Esophagus (tissue), 2 donors: ENCODE results near the gene PDE8B. TPM values are rescaled to one million over a fixed set of nuclear protein-coding genes. Genes with fewer than 3 reads are reported as not detected.

ENCODE experiments used
- H3K27ac ChIP-seq, 2 donors: one replicate each; pipeline ENCODE4 v1.5.1; 2013; ENCODE audit warnings: low read depth in 2 of 2, mild to moderate bottlenecking in 2 of 2, inconsistent platforms in 1 of 2, low read length in 1 of 2, moderate library complexity in 1 of 2
- H3K27me3 ChIP-seq, 2 donors: one replicate each; pipeline ENCODE4 v1.6.1; 2013; ENCODE audit warnings: low read length in 2 of 2, control low read depth in 1 of 2, mild to moderate bottlenecking in 1 of 2; ENCODE audit not compliant: insufficient read depth in 2 of 2, control insufficient read depth in 1 of 2
- H3K36me3 ChIP-seq, 2 donors: one replicate each; pipeline ENCODE4 v1.6.1; 2013; ENCODE audit warnings: low read length in 1 of 2; ENCODE audit not compliant: control insufficient read depth in 2 of 2, insufficient read depth in 2 of 2
- H3K4me1 ChIP-seq, 2 donors: one replicate each; pipeline ENCODE4 v1.6.1; 2013; ENCODE audit warnings: low read length in 1 of 2; ENCODE audit not compliant: control insufficient read depth in 2 of 2, insufficient read depth in 2 of 2
- H3K4me3 ChIP-seq, 2 donors: one replicate each; pipeline ENCODE4 v1.5.1; 2013; ENCODE audit warnings: low read length in 2 of 2, mild to moderate bottlenecking in 2 of 2, low read depth in 1 of 2, moderate library complexity in 1 of 2
- H3K9me3 ChIP-seq, 2 donors: one replicate each; pipeline ENCODE4 v1.6.1; 2013; ENCODE audit warnings: mild to moderate bottlenecking in 2 of 2, low read depth in 1 of 2, low read length in 1 of 2, moderate library complexity in 1 of 2; ENCODE audit not compliant: control insufficient read depth in 2 of 2, insufficient read depth in 1 of 2
- WGBS, 2 donors: extraction: QIAGEN DNeasy Blood & Tissue Kit; methylation state at CpG; one replicate each; pipeline ENCODE4 v1.1.7; 2013; 5-methylcytosine and 5-hydroxymethylcytosine counted together
- polyA plus RNA-seq, 2 donors: library from polyadenylated mRNA; stranded (reverse); fragments of 200-250 nt; gene quantifications; one replicate each; pipeline ENCODE4 v1.2.3, GENCODE V29; 2013
- donor health status: healthy with polysubstance abuse.
- donor health status: Bipolar disorder and iron deficiency.

PDE8B gene
- polyA plus RNA-seq, 2 donors: 0.31 to 0.66 TPM

DNA sequence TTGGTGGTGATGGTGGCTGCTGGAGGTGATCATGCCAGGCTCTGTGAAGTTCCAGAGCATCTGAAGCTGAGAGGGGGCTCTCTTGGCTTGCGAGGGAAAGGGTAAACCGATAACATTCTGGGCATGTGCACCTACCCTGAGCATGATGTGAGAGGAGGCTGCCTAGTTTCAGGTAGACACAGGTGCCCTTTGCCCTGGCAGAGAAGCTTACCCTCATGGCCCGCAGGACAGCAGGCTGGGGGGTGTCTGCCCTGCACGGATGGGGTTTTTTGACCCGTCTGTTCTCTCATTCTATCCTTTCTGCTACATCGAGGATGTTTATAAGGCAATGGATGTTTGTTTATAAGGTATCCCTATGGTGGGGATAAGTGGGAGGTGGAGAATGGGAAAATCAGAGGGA, 148.8 kb downstream of the PDE8B start:
- Histone ChIP-seq H3K27me3 (no peaks in the 10 kb centered on the region), H3K4me3 (no peak overlapping the region), H3K9me3 (no peaks in the 10 kb centered on the region), H3K36me3 (no peaks in the 10 kb centered on the region), H3K27ac (no peak overlapping the region), H3K4me1 (peaks cover 0 to 6% of the 10 kb centered on the region in 2 donors)
- WGBS, 2 donors: 64 to 65% methylated on average over 6 of the region's 6 CpGs

GRCh38 chr5:77360381-77360780, 149.9 kb downstream of the PDE8B start:
- Histone ChIP-seq H3K27ac (no peak overlapping the region), H3K4me3 (no peak overlapping the region), H3K4me1 (peaks cover 0 to 6% of the 10 kb centered on the region in 2 donors), H3K36me3 (no peaks in the 10 kb centered on the region), H3K9me3 (no peaks in the 10 kb centered on the region), H3K27me3 (no peaks in the 10 kb centered on the region)

DNA sequence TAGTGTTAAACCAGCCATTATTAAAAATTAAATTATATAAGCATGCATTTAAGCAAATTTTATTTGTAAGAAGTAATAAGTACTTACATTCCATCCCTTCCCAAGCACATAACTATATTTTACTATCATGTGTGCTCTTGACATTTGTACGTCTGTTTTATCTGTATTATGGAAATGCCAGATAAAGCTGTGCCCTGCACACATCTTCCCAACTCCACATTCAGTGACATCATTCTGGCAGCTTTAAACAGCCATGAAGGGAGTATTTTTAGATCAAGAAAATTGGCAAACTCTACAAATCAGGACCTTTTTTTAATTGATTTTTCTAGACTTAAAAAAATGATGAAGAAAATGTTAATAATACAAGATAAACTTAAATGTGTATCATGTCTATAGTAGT, 150.5 kb downstream of the PDE8B start:
- peaks cover 0 to 6% of the 10 kb centered on the region in 2 donors for H3K4me1 ChIP-seq
- no peaks in the 10 kb centered on the region for H3K27me3 ChIP-seq
- H3K4me3 ChIP-seq: no peak overlapping the region
- H3K9me3 ChIP-seq: no peaks in the 10 kb centered on the region
- no peak overlapping the region for H3K27ac ChIP-seq
- no peaks in the 10 kb centered on the region for H3K36me3 ChIP-seq
- 75 to 76% methylated on average over 1 of the region's 1 CpG for WGBS, 2 donors

DNA sequence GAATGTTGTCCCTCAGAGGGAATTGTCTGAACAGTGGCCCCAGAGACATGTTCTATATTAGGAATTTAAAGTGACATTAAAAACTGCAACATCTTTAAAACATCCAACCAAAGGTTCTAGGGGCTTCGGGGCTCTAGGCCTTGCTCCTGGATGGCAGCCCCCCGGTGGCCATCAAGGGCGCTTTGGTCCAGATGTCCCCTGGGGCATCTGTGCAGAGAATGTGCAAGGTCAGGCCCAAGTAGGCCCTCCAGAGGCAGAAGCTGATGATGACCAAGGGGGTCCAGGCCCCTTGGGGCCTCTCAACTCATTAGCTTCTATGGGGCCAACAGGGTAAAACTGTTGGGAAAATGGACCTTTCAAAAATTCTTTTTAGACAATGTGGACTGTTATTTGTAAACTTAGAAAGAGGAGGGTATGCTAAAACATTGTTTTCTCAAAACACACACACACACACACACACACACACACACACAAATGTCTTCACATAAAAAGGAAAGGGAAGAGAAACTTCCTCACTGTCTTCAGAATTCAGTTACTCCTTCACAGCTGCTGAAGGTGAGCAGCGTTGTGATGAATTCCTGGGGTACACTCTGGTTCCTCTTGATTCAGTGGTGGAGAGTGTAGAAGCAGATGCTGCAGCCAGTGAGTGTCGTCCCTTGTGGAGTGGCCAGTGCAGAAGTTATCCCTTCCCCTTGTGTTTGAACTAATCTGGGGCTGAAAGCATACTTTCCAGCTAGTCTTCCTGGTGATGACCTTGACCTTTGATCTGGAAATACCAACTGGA, 156.4 kb downstream of the PDE8B start:
- Histone ChIP-seq H3K27ac (no peak overlapping the region), H3K9me3 (peaks cover 0 to 3% of the 10 kb centered on the region in 2 donors), H3K4me1 (no peaks in the 10 kb centered on the region), H3K36me3 (no peaks in the 10 kb centered on the region), H3K4me3 (no peak overlapping the region), H3K27me3 (no peaks in the 10 kb centered on the region)
- WGBS, 2 donors: 84 to 92% methylated on average over 5 of the region's 5 CpGs

- no peaks in the 10 kb centered on the region for H3K27me3 ChIP-seq
- peaks cover 0 to 3% of the 10 kb centered on the region in 2 donors for H3K9me3 ChIP-seq
- WGBS, 2 donors: 53 to 67% methylated on average over 4 of the region's 4 CpGs
- no peaks in the 10 kb centered on the region for H3K36me3 ChIP-seq
- no peaks in the 10 kb centered on the region for H3K4me1 ChIP-seq
- no peak overlapping the region for H3K27ac ChIP-seq
- no peak overlapping the region for H3K4me3 ChIP-seq
These were observed 157.3 kb downstream of the PDE8B start for GRCh38 chr5:77367741-77368140.

GRCh38 chr5:77368367-77368766, 157.9 kb downstream of the PDE8B start:
- peaks cover 0 to 3% of the 10 kb centered on the region in 2 donors for H3K9me3 ChIP-seq
- WGBS, 2 donors: 77 to 80% methylated on average over 5 of the region's 5 CpGs

GRCh38 chr5:77369566-77369965, 159.1 kb downstream of the PDE8B start:
- H3K27ac ChIP-seq: no peak overlapping the region
- no peaks in the 10 kb centered on the region for H3K36me3 ChIP-seq
- 74 to 79% methylated on average over 2 of the region's 2 CpGs for WGBS, 2 donors
- H3K9me3 ChIP-seq: peaks cover 0 to 3% of the 10 kb centered on the region in 2 donors
- H3K4me1 ChIP-seq: no peaks in the 10 kb centered on the region
- no peak overlapping the region for H3K4me3 ChIP-seq
- H3K27me3 ChIP-seq: no peaks in the 10 kb centered on the region

More at GRCh38 chr5:77368367-77368766, 157.9 kb downstream of the PDE8B start:
- Histone ChIP-seq H3K4me1 (no peaks in the 10 kb centered on the region), H3K27ac (no peak overlapping the region), H3K4me3 (no peak overlapping the region), H3K27me3 (no peaks in the 10 kb centered on the region), H3K36me3 (no peaks in the 10 kb centered on the region)

DNA sequence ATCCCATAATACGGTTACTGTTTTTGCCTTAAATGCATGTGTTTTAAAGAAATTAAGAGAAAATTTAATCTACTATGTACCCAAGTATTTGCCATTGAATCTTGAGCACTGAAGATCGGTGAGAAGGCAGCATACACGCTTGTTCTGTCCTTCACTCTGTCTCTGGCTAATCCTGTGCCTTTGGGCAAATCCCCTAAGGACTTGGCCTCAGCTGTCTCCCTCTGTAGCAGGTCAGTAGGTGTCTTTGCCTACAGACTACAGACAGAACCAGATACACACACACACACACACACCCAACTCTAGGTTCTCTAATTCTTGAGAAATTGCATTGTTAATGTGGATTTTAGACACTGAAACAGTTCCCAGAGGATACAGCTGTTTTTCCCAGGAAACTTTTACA, 164.2 kb downstream of the PDE8B start:
- no peak overlapping the region for H3K4me3 ChIP-seq
- H3K27ac ChIP-seq: no peak overlapping the region
- no peaks in the 10 kb centered on the region for H3K36me3 ChIP-seq
- H3K27me3 ChIP-seq: no peaks in the 10 kb centered on the region
- WGBS, 2 donors: 76 to 77% methylated on average over 3 of the region's 3 CpGs
- no peaks in the 10 kb centered on the region for H3K4me1 ChIP-seq
- no peaks in the 10 kb centered on the region for H3K9me3 ChIP-seq

GRCh38 chr5:77376609-77377300, 166.3 kb downstream of the PDE8B start:
- 87 to 88% methylated on average over 5 of the region's 5 CpGs for WGBS, 2 donors

More at GRCh38 chr5:77376609-77377300, 166.3 kb downstream of the PDE8B start:
- no peaks in the 10 kb centered on the region for H3K9me3 ChIP-seq
- peaks cover 0 to 3% of the 10 kb centered on the region in 2 donors for H3K4me1 ChIP-seq
- no peak overlapping the region for H3K4me3 ChIP-seq
- no peak overlapping the region for H3K27ac ChIP-seq
- H3K27me3 ChIP-seq: no peaks in the 10 kb centered on the region
- no peaks in the 10 kb centered on the region for H3K36me3 ChIP-seq
